Endometrial microvascular endothelial cells (primary cell): ENCODE data around the gene EML6. TPM values are rescaled to one million over a fixed set of nuclear protein-coding genes. Genes with fewer than 3 reads are reported as not detected.

Experiments used
- in situ Hi-C: cut with HindIII; loops from 2 replicates; pipeline ENCODE4 v1.10.0; 2017; ENCODE audit warnings: low sequenced_read_pairs, low pct_unique_long_range_greater_than_20kb; ENCODE audit errors: inconsistent ontology term
- total RNA-seq: library from RNA; depleted of rRNA; stranded (reverse); fragments of >200 nt; gene quantifications from one replicate; pipeline ENCODE4 v1.2.3, GENCODE V29; 2015; ENCODE audit errors: inconsistent ontology term

Gene EML6
- total RNA-seq, 1 donor from 2014 or later = 1.7 TPM

DNA sequence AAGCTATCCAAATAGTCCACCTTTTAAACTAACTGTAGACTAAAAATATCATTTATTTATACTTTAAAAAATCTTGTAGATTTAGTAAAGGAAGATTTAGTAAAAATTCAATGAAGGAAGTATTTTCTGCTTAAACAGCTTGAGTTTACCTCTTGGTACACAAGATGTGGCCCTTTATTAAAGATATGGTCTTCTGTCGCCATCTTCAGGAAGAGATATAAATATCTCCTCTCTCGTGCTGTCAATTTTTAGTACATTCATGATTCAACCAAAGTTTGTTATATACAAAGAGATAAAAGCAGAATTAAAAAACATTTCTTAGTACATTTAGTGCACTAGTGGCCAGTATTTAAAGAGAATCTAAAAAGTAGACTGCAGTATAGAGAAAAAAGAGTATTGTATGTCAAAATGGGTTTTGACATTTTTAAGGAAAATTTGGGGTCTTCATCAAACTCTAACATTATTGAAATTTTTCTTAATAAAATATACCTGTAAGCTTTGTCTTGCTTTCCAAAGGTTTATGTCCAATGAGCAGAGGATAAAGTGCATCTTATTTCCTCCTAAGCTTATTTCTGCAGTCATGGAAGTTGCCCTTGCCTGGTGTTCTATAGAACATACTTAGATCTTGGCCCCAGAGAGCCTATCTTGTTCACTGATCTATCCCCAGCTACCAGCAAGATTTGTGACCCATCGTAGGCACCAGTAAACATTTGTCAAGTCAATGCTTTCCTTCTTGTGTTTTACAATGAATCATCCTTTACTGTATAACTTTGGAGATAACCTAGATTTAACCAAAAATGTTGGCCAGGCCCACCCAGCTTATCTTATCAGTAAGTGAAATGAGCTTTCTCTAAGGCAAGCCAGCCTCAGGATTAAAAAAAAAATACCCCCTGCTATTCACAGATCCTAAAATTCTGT is 18.5 kb upstream of the EML6 start:
- in situ Hi-C loops = no loop called here

DNA sequence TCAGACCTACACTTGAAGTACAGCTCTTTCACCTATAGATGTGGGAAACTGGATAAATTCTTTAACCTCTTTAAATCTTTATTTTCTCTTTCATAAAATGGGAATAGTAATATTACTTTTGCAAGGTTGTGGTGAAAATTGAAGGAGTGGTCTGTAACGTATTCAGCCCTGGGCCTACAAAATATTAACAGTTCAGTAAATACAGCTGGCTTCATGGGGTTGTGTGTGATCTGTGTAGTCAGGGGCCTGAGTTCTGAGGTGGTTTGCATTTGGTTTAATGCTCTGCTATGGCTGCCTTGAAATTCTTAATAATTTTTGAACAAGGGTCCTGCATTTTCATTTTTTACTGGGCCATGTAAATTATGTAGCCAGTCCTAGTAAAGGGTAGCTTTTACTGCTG is 16.8 kb upstream of the EML6 start:
- in situ Hi-C loops = no loop called here

DNA sequence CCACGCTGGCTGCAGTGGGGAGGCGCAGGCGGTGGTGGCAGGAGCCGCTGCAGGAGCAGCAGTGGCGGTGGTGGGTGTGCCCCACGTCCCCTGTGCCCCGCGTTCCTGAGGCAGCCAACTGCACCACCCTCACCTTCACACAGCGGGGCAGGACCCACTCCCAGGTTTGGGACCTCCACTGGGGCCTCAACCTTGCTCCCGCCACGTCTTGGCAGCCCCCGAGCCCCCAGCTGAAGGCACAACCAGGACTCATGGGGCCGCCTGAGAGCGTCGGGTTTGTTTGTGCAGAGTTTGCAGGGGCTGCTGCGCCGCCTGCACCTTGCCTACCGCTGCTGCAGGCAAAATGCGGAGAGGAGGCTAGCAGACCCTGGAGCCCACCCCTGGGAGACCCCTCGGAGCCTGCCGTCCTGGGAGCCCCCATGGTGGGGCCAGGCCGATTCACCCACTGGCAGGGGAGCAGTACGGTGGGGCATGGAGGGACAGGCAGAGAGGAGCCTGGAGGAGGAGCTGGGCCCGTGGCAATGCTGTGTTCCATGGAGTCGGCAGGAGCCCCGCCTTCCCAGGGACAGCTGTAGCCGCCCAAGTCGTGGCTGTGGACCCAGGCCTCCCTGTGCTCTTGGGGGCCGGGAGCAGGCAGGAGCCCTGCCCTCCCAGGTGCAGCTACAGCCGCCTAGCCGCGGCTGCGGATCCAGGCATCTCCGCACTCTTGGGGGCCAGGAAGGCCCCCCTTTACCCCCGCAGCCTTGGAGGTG is 14.7 kb upstream of the EML6 start:
- in situ Hi-C loops = no loop called here

DNA sequence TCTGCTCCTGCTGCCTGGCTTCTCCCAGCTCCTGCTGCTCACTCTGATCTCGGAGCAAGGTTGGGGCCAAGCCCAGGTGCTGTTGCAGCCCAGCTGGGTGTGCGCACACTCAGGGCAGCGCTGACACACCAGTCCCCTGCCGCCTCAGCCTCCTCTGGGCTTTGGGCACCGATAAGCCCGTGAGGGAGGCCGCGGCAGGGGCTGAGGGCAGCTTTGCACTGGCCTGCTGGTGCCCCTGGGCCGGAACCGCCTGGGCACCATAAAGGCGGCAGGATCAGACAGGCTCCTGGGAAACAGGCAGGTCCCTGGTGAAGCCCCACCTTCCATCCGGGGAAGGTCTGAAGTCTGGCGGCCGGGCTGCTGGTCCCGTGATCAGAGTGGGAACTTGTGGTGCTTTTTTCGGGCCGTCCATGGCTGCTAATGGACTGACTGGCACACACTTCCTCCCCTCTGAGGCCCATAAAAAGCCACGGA is 14.1 kb upstream of the EML6 start:
- in situ Hi-C loops = no loop called here

DNA sequence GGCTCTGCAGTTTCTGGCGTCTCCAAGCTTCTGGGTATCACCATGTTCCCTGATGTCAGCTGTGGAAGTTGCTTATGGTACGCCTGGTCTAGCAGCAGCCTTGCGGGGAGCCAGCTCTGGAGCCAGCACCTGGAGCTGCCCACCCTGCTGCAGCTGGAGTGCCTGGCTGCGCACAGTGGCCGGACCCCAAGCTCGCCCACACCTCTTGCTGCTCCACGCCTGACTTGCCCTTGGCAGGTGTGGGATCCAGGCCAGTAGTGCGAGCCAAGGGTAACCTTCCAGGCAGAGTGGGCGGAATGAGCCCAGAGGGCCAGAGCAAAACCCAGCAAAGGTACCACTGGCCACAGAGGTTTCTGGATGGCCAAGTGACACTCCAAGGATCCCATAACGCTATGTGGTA is 13.2 kb upstream of the EML6 start:
- in situ Hi-C loops = no loop called here

DNA sequence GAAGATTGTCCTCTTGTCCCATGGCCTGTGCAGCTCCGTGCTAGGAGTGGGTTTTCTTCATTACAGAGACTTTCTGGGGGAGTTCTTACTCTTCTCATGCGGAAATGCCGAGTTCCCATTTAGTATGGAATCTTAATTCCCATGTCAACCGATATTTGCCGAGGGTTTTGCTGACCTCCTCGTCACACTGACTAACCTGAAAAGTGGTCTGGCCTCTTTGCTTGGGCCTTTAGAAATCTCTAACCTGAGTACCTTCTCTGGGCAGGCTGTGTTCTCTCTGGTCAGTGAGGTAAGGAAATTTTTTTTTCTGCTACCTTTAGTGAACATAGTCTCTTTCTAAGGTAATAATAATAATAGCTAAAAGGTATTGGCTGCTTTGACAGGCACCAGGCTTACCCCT is 10.9 kb upstream of the EML6 start:
- in situ Hi-C loops = no loop called here

DNA sequence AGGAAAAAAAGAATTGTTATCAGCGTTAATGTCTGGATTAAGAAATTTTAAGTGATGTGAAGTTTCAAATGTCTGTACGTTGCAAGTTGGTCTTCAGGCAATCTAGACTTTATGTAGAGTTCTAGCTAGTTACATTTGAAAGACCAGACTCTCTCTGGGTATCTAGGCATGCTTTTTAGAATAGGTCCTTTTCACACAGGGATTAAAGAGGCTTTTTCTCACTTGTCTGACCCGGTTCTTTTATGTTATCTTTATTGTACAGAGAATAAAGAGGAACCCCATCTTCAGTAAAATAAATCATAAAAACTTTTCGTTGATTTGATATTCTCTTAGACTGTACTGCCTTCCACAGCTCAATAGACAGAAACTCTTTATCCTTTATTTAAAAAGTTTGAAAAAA is 8.5 kb upstream of the EML6 start:
- in situ Hi-C loops = no loop called here

DNA sequence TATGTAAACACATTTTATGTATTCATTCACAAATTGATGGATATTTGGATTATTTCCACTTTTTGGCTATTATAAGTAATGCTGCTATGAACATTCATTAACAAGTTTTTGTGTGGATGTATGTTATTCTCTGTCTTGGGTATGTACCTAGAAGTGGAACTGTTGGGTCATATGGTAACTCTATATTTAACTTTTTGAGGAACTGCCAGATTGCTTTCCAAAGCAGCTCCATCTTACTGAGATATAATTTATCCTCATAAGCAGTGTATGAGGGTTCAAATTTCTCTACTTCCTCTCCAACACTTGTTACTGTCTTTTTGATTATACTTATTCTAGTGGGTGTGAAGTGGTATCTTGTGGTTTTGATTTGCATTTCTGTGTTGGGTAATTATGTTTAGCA is 7.1 kb upstream of the EML6 start:
- in situ Hi-C loops = no loop called here

DNA sequence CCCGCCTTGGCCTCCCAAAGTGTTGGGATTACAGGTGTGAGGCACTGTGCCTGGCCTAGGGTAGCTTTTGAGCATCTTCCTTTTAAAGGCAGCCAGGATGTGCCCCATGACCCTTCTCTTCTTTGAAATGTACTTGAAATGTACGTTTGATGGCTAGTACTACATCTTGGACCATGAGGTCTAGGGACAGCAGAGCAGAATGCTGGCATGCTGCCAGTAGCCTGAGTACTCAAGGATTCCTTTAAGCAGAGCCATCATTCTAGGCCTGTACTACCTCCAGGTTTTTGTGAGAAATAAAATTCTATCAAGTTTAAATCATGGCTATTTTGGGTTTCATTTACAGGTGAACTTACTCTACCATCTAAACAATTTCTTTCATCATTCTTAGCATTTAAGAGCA is 2.9 kb upstream of the EML6 start:
- in situ Hi-C loops = no loop called here

DNA sequence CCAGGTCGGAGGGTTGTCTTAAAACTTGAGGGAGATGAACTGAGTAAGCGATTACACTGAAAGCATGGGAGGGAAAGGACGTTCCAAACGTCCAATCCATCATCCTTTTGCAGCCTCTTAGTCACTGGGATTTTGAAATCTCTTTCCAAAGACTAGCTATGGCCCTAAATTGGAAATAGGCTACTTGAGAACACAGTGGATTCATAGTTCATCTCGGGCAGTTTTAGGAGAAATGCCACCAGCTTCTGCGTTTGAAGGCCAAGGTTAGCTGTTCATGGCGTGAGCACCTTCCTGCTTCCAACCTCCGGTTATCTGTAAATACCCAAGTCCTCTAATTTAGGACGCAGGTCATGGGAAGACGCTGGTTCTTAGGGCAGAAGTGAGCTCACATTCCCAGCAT is 821 bp upstream of the EML6 start:
- in situ Hi-C loops = no loop called here

DNA sequence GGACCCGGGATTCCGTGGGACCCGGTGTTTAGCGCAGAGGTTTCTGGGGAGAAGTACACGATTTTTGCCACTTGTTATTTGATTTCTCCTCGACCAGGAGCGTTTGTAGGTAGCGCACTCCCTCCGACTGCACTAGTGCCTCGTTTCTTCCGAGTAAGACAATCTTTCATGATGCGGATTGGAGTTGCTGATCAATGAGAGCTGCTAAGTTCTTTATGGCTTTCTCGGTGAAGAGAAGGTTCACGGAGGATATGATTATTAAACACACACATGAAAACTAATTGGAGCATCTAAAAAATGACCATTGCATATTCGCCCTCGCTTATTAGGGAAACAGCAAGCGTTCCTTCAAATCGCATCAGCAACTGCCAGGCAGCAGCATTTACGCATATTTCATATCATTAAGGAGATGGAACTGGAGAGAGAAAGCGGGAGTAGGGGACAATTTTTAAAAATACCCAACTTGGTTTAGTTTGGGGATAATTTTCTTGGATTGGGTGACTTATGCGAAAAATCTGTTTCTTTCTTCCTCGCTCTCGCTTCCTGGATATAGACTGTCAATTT is 616 bp downstream of the EML6 start:
- in situ Hi-C loops = no loop called here

DNA sequence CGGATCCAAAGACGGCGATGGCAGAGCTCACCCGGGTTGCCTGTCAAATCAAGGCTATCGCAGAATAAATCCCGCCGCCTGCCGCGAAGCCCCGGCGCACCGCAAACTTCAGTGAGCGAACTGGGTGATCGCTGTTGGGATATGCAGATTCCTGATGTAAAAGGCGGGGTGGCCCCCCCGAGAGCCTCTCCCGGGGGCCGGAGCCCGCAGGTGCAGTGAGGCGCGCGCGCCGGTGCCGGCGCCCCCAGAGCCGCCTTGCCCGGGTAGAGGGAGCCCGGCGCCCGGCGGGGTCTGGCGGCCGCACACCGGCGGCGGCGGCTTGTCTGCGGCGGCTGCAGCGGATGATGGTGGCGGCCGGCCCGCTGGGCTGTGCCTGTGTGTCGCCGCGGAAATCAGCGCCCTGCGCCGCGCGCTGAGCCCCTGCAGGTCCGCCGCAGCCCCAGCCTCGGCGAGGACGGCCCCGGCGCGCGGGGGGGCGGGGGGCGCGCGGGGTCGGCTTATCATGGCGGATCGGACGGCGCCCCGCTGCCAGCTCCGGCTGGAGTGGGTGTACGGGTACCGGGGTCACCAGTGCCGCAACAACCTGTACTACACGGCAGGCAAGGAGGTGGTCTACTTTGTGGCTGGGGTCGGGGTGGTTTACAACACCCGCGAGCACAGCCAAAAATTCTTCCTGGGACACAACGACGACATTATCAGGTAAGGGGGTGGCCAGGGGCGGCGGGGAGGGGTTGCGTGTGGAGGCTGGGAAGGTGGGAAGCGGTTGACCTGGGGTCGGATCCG is 1.3 kb downstream of the EML6 start:
- in situ Hi-C loops = no loop called here

DNA sequence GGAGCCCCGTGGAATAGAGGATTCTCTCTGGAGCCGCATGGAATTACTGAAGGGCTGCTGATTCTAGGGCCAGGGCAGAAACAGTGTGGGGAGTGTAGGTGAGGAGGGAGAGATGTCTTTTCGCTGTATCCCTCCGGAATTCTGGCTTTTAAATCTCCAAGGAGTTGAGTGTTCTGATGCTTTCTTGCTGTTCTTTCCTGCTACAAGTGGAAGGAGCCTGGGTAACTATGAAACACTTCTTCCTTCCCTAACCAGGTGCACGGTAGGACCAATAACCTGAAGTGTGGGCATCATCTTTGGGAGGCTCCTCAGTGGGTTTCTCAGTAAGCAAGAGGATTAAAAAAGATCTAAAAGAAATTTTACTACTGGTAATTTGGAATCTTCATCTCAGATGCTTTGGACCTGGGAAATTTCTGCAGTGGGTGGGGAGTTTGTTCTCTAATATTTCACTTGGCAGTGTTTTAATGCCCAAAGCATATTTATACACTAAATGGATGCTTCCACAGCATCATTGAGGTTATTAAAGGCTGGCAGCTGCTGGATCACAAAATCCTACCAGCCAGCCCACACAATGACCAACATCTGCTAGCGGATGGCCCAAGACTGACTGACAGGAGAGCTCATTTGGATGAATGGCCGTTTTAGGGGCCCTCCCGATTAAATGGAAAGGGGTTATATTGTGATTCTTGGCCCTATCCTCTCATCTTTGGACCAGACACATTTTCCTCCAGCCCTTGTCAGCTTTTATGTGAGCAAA is 2.1 kb downstream of the EML6 start:
- in situ Hi-C loops = no loop called here

DNA sequence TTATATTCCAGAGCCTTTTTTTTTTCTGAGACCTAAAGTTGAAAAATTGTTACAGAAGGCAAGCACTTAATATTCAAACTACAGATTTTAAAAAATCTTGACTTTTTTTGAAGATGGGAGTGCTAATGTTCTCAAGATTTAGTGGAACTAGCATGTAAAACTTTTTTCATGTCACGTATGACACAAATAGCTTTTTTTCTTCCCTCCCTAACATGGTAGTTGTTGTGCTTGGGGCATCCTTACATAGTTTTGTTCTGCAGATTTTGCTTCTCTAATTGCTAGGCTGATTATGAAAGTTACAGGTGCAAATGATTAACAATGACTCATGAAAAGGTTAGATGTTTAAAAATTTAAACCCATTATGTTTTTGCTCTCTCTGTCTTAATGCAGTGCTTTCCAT is 3.0 kb downstream of the EML6 start:
- in situ Hi-C loops = no loop called here

DNA sequence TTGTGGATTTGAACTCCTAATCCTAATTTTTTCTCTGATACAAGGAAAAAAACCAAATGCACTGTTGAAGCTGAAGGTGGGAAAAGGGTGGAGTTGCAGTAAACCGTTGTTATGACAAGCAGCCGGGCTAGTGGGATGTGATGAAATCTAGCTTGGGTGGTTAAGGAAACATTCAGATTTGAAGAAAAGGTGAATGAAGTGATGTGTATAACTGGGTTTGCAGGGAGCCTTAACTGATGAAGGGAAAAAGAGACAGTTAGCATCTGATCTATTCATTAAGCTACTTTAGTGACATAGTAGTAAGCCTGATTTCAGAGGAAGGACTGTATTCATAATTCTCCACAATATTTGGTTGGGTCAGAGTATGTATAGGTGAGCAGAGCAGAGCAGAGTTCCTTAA is 3.5 kb downstream of the EML6 start:
- in situ Hi-C loops = no loop called here

DNA sequence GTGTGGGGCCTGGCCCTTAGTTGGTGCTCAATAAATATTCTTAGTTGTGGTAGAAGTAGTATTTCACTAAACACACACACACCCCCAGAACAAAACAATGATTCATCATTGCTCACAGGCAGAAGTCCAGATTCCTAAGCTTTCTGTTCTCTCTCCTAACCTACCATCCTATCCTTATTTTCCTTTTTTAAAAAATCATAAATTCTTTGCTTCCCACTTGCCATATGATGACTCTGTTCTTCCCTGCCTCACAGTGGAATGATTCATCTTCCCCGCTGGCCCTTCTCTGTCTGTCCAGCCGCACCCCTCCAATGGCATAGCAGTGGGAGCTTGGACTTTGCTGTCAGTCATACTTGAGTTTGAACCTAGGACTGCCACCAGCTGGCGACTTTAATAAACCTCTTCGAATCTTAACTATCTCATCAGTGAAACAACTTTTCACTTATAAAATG is 5.2 kb downstream of the EML6 start:
- in situ Hi-C loops = no loop called here

DNA sequence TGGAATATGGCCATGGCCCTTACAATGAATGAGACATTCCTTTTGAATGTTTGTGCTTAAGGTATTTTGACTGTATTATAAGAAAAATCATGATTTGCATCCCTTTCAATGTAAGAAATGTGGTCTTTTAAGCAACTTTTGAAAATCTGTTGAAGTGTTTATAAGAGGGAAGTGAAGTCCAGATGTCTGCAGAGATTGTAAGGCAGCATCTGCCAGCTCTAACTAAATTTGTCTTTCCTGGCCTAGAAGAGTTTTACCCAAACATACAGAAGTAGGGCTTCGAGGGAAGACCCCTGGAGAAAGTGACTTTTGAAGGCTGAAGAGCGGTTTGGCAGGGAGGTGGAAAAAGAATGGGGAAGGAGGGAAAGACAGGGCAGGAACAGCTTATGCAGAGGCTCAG is 12.2 kb downstream of the EML6 start:
- in situ Hi-C loops = no loop called here

DNA sequence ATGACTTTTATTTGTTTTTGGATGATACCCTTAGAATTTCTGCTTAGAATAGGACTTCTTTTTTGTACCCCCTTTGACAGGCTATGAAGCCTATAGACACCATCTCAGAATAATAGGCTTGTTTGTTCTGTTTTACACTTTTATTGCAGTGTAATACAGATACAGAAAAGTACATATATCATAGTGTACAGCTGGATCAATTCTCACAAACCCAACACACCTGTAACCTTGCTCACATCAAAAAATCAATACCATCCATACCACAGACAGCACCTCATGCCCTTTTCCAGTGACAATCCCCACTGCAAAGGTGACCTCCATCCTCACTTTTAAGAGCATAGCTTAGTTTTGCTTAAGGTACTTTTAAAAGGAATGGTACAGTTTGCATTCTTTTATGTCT is 14.8 kb downstream of the EML6 start:
- in situ Hi-C loops = no loop called here
